ENCODE data around the gene ELMO1. TPM values are rescaled to one million over a fixed set of nuclear protein-coding genes. Genes with fewer than 3 reads are reported as not detected.

Gene ELMO1
- total RNA-seq, 1 experiment from 2014 or later = 7.8 TPM

DNA sequence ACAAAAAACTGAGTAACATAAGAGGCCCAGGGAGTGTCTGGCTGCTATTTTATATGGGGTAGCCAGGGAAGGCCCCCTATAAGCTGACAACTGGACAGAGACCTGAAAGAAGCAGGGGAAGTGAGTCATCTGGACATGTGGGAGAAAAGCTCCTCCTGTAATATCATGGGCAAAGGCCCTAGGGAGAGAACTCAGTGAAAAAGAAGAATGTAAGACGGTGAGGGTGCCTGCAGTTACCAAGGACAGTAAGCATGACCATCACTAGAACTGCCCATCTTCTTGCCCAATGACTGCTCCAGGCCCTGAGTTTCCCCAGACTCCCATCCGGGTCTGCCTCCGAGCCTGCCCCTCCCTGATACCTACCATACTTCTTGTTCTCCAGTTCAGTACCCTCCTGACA is 2.3 kb downstream of the ELMO1 start:
- Histone ChIP-seq H3K79me1 (ENCODE audit: insufficient read depth, low read depth, low read length, poor library complexity, severe bottlenecking) (no peaks in the 10 kb centered on the region), H3K9ac (ENCODE audit: extremely low read depth, insufficient read length, low read length) (no peak overlapping the region), H3K56ac (ENCODE audit: insufficient read length, low read depth, low read length) (no peak overlapping the region), H2BK12ac (ENCODE audit: insufficient read length, low read depth, low read length) (no peak overlapping the region), H3K18ac (ENCODE audit: insufficient read length, low read depth, low read length) (no peak overlapping the region), H3K27ac (ENCODE audit: insufficient read length, low read depth, low read length) (no peak overlapping the region), H3K23ac (ENCODE audit: insufficient read length, low read depth, low read length) (no peak overlapping the region), H3K14ac (ENCODE audit: insufficient read depth, low read length) (no peak overlapping the region), H2BK20ac (ENCODE audit: low read depth, low read length, poor library complexity, severe bottlenecking) (no peak overlapping the region), H3K9me3 (ENCODE audit: control insufficient read depth, low read depth, low read length) (no peaks in the 10 kb centered on the region), H4K20me1 (ENCODE audit: control insufficient read depth, insufficient read depth, insufficient read length) (no peaks in the 10 kb centered on the region), H4K8ac (replicated peaks; ENCODE audit: insufficient read length, low read depth, low read length) (no peak overlapping the region), H3K23me2 (ENCODE audit: insufficient read length, low read depth, low read length, poor library complexity, severe bottlenecking) (peaks cover 10% of the 10 kb centered on the region), H4K5ac (ENCODE audit: insufficient read length, low read depth, low read length) (no peak overlapping the region), H3K27me3 (ENCODE audit: insufficient read depth, low read length) (no peaks in the 10 kb centered on the region; the same call in 1 of the 2 replicates), H2AFZ (ENCODE audit: low read length) (no peak overlapping the region), H3K79me2 (ENCODE audit: insufficient read depth, low read length) (0 out of 2 replicates have a peak, but pooled peaks cover 3% of the 10 kb centered on the region), H3K4me2 (ENCODE audit: insufficient read depth, insufficient read length, low read length) (no peak overlapping the region), H2BK15ac (ENCODE audit: low read depth, low read length) (no peak overlapping the region), H3T11ph (ENCODE audit: low read length) (no peak overlapping the region), H4K91ac (ENCODE audit: insufficient read length, low read depth, low read length) (no peak overlapping the region), H3K4me1 (ENCODE audit: insufficient read depth, low read length) (peaks cover 2% of the 10 kb centered on the region; the same call in 1 of the 2 replicates), H2AK5ac (ENCODE audit: insufficient read length, low read length) (no peak overlapping the region), H2BK120ac (ENCODE audit: low read depth, low read length, poor library complexity, severe bottlenecking) (no peak overlapping the region), H2BK5ac (ENCODE audit: insufficient read length, low read length) (no peak overlapping the region), H3K4ac (ENCODE audit: low read depth, low read length) (no peak overlapping the region)
- Mint-ChIP-seq H3K27ac (no peak overlapping the region), H3K9me3 (no peaks in the 10 kb centered on the region), H3K27me3 (ENCODE audit: low read depth) (peaks cover 45% of the 10 kb centered on the region), H3K4me3 (peak overlapping the region; percentile 28 to 94), H3K4me1 (peaks cover 18 to 36% of the 10 kb centered on the region in 2 experiments), H3K36me3 (ENCODE audit: insufficient read depth in 1 of 3, low read depth in 3 of 3) (no peaks in the 10 kb centered on the region)
- DNase-seq = no peak
- TF ChIP-seq, protein P1, sequence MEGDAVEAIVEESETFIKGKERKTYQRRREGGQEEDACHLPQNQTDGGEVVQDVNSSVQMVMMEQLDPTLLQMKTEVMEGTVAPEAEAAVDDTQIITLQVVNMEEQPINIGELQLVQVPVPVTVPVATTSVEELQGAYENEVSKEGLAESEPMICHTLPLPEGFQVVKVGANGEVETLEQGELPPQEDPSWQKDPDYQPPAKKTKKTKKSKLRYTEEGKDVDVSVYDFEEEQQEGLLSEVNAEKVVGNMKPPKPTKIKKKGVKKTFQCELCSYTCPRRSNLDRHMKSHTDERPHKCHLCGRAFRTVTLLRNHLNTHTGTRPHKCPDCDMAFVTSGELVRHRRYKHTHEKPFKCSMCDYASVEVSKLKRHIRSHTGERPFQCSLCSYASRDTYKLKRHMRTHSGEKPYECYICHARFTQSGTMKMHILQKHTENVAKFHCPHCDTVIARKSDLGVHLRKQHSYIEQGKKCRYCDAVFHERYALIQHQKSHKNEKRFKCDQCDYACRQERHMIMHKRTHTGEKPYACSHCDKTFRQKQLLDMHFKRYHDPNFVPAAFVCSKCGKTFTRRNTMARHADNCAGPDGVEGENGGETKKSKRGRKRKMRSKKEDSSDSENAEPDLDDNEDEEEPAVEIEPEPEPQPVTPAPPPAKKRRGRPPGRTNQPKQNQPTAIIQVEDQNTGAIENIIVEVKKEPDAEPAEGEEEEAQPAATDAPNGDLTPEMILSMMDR (conservative IDR thresholded peaks at IDR 0.05) = no peak
- no CpG with 5 or more reads among the region's 3 CpGs for WGBS (ENCODE audit: extremely low coverage, insufficient read length, low lambda C conversion rate)
